Measurements from ENCODE around the gene AGPAT4. TPM values are rescaled to one million over a fixed set of nuclear protein-coding genes. Genes with fewer than 3 reads are reported as not detected.

The AGPAT4 gene
- total and polyA plus RNA-seq, 2 of the 13 experiments (the other 11 are each of a cell fraction or from before 2014, with no cell fraction given), result 0.07 to 0.13 TPM

DNA sequence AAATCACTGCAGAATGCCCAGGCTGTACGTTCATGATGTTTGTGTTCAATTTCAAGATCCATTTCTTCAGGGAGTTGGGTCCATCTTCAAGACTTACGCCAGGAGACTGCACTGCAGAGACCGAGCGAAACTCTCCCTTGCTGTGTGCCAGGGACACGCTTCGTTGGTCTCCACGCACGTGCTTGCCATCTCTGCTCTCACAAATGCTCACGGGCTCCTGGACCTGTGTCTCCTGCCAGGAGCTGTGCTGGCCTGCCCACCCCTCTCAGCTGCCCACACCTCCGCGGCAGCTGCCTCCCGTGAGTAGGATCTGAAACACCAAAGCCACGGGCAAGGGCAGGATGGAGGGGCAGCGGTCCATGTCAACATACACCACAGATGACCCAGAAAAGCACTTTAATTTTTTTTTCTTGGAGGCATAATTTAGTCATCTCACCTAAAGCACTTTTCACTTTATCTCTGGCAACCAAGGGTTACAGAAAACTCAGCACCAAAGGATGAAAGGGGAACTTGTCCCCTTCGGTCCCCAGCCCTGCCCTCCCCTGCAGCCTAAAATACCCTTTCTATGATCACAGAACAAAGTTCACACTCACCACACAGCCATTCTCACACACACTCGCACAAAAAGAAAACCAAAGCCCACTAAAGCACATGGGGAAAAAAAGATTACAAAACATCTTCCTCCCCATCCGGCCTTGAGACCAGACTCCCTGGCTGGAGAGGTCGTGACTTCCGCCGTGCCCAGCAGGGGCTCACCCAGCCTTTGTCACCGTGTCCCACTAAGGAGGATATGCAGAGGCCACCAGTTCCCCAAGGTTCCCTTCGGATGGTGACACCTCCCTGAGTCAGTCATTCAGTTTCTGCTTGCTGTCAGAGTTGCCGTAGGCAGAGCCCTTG is 137.9 kb downstream of the AGPAT4 start (continued):
- TF ChIP-seq ZFYVE20 (CRISPR knock-in tag; IDR thresholded peaks at IDR 0.05; ENCODE audit: borderline replicate concordance, low read depth), result no peak
- no peak for TF ChIP-seq POLR2AphosphoS5 (IDR thresholded peaks at IDR 0.05; ENCODE audit: low read depth, low read length)
- TF ChIP-seq, protein P1, sequence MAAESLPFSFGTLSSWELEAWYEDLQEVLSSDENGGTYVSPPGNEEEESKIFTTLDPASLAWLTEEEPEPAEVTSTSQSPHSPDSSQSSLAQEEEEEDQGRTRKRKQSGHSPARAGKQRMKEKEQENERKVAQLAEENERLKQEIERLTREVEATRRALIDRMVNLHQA (CRISPR knock-in tag; IDR thresholded peaks at IDR 0.05), result no peak
- TF ChIP-seq ZNF562 (CRISPR knock-in tag; IDR thresholded peaks at IDR 0.05; ENCODE audit: borderline replicate concordance), result no peak
- TF ChIP-seq, protein P2, sequence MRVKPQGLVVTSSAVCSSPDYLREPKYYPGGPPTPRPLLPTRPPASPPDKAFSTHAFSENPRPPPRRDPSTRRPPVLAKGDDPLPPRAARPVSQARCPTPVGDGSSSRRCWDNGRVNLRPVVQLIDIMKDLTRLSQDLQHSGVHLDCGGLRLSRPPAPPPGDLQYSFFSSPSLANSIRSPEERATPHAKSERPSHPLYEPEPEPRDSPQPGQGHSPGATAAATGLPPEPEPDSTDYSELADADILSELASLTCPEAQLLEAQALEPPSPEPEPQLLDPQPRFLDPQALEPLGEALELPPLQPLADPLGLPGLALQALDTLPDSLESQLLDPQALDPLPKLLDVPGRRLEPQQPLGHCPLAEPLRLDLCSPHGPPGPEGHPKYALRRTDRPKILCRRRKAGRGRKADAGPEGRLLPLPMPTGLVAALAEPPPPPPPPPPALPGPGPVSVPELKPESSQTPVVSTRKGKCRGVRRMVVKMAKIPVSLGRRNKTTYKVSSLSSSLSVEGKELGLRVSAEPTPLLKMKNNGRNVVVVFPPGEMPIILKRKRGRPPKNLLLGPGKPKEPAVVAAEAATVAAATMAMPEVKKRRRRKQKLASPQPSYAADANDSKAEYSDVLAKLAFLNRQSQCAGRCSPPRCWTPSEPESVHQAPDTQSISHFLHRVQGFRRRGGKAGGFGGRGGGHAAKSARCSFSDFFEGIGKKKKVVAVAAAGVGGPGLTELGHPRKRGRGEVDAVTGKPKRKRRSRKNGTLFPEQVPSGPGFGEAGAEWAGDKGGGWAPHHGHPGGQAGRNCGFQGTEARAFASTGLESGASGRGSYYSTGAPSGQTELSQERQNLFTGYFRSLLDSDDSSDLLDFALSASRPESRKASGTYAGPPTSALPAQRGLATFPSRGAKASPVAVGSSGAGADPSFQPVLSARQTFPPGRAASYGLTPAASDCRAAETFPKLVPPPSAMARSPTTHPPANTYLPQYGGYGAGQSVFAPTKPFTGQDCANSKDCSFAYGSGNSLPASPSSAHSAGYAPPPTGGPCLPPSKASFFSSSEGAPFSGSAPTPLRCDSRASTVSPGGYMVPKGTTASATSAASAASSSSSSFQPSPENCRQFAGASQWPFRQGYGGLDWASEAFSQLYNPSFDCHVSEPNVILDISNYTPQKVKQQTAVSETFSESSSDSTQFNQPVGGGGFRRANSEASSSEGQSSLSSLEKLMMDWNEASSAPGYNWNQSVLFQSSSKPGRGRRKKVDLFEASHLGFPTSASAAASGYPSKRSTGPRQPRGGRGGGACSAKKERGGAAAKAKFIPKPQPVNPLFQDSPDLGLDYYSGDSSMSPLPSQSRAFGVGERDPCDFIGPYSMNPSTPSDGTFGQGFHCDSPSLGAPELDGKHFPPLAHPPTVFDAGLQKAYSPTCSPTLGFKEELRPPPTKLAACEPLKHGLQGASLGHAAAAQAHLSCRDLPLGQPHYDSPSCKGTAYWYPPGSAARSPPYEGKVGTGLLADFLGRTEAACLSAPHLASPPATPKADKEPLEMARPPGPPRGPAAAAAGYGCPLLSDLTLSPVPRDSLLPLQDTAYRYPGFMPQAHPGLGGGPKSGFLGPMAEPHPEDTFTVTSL (CRISPR knock-in tag; IDR thresholded peaks at IDR 0.05; ENCODE audit: borderline replicate concordance), result no peak
- no peak for TF ChIP-seq ZZZ3 (CRISPR knock-in tag; IDR thresholded peaks at IDR 0.05; ENCODE audit: borderline replicate concordance)
- 0 out of 2 replicates have a peak, but pooled peaks have one; percentile 25 for TF ChIP-seq ELF3 (CRISPR knock-in tag; IDR thresholded peaks at IDR 0.05)
- TF ChIP-seq, protein P3, sequence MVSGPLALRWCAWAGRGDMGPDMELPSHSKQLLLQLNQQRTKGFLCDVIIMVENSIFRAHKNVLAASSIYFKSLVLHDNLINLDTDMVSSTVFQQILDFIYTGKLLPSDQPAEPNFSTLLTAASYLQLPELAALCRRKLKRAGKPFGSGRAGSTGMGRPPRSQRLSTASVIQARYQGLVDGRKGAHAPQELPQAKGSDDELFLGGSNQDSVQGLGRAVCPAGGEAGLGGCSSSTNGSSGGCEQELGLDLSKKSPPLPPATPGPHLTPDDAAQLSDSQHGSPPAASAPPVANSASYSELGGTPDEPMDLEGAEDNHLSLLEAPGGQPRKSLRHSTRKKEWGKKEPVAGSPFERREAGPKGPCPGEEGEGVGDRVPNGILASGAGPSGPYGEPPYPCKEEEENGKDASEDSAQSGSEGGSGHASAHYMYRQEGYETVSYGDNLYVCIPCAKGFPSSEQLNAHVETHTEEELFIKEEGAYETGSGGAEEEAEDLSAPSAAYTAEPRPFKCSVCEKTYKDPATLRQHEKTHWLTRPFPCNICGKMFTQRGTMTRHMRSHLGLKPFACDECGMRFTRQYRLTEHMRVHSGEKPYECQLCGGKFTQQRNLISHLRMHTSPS (CRISPR knock-in tag; IDR thresholded peaks at IDR 0.05; ENCODE audit: low read depth), result no peak
- no peak for TF ChIP-seq SP1 (IDR thresholded peaks at IDR 0.05)
- TF ChIP-seq SP1 (CRISPR knock-in tag; IDR thresholded peaks at IDR 0.05), result no peak
- TF ChIP-seq LCORL (IDR thresholded peaks at IDR 0.05), result no peak
- TF ChIP-seq LCORL (CRISPR knock-in tag; IDR thresholded peaks at IDR 0.05), result peak; percentile 84
- TF ChIP-seq ZNF773 (CRISPR knock-in tag; IDR thresholded peaks at IDR 0.05; ENCODE audit: borderline replicate concordance), result no peak
- TF ChIP-seq HDAC2 (CRISPR knock-in tag; IDR thresholded peaks at IDR 0.05), result 0 out of 2 replicates have a peak, but pooled peaks have one; percentile 18
- TF ChIP-seq ZNF543 (CRISPR knock-in tag; IDR thresholded peaks at IDR 0.05), result no peak
- TF ChIP-seq KDM3A (CRISPR knock-in tag; IDR thresholded peaks at IDR 0.05; ENCODE audit: low read depth), result no peak
- no peak for TF ChIP-seq JUN (CRISPR knock-in tag; IDR thresholded peaks at IDR 0.05)
- 0 out of 2 replicates have a peak, but pooled peaks have one; percentile 43 for TF ChIP-seq ZNF749 (CRISPR knock-in tag; IDR thresholded peaks at IDR 0.05; ENCODE audit: borderline replicate concordance)
- TF ChIP-seq, protein P4, sequence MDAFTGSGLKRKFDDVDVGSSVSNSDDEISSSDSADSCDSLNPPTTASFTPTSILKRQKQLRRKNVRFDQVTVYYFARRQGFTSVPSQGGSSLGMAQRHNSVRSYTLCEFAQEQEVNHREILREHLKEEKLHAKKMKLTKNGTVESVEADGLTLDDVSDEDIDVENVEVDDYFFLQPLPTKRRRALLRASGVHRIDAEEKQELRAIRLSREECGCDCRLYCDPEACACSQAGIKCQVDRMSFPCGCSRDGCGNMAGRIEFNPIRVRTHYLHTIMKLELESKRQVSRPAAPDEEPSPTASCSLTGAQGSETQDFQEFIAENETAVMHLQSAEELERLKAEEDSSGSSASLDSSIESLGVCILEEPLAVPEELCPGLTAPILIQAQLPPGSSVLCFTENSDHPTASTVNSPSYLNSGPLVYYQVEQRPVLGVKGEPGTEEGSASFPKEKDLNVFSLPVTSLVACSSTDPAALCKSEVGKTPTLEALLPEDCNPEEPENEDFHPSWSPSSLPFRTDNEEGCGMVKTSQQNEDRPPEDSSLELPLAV (CRISPR knock-in tag; conservative IDR thresholded peaks at IDR 0.05; ENCODE audit: low read depth), result no peak
- no peak for TF ChIP-seq ZNF572 (CRISPR knock-in tag; IDR thresholded peaks at IDR 0.05)
- no peak for TF ChIP-seq TSC22D2 (CRISPR knock-in tag; IDR thresholded peaks at IDR 0.05; ENCODE audit: borderline replicate concordance)

All from HepG2 (cell line).